HepG2 (cell line): Measurements from ENCODE around the gene LSM14B. TPM values are rescaled to one million over a fixed set of nuclear protein-coding genes. Genes with fewer than 3 reads are reported as not detected.

Experiments used
- ARNTL ChIP-seq: sonication (generic); formaldehyde crosslinking; IDR thresholded peaks from 2 replicates; pipeline ENCODE4 v1.4.0; 2020; ENCODE audit warnings: mild to moderate bottlenecking, missing genetic modification reagents
- CCDC6 ChIP-seq: sonication (generic); formaldehyde crosslinking; IDR thresholded peaks from 2 replicates; pipeline ENCODE4 v1.8.1; 2022; ENCODE audit warnings: mild to moderate bottlenecking, missing genetic modification reagents, moderate library complexity
- KDM2A ChIP-seq: sonication (generic); formaldehyde crosslinking; IDR thresholded peaks from 2 replicates; pipeline ENCODE4 v1.4.0; 2020; ENCODE audit warnings: low read depth, missing genetic modification reagents, borderline replicate concordance
- MXD4 ChIP-seq: IDR thresholded peaks from 2 replicates; pipeline ENCODE4 v1.6.1; 2016; ENCODE audit warnings: mild to moderate bottlenecking, missing biosample characterization, missing genetic modification reagents
- NFKB2 ChIP-seq: sonication (generic); formaldehyde crosslinking; IDR thresholded peaks from 2 replicates; pipeline ENCODE4 v1.4.0; 2020; ENCODE audit warnings: missing genetic modification reagents, borderline replicate concordance
- RAD21 ChIP-seq: fragments of 450-650 bp; formaldehyde crosslinking; IDR thresholded peaks from 2 replicates; pipeline ENCODE4 v1.5.0; 2020; ENCODE audit warnings: mild to moderate bottlenecking
- SAP130 ChIP-seq: IDR thresholded peaks from 2 replicates; pipeline ENCODE4 v1.6.1; 2016; ENCODE audit warnings: low read depth
- SIN3A ChIP-seq: IDR thresholded peaks from 2 replicates; pipeline ENCODE4 v1.6.1; 2011; ENCODE audit warnings: low read depth, mild to moderate bottlenecking, control low read depth, low read length, borderline replicate concordance
- SRSF1 ChIP-seq: fragments of 200-400 bp; formaldehyde crosslinking; optimal IDR thresholded peaks from 2 replicates; pipeline ENCODE3; 2017; ENCODE audit warnings: mild to moderate bottlenecking, low read depth, low read length, moderate library complexity
- XRCC5 ChIP-seq: fragments of 200-400 bp; formaldehyde crosslinking; optimal IDR thresholded peaks from 2 replicates; pipeline ENCODE3; 2017; ENCODE audit warnings: mild to moderate bottlenecking, low read length
- ZNF468 ChIP-seq: sonication (generic); formaldehyde crosslinking; IDR thresholded peaks from 2 replicates; pipeline ENCODE4 v1.8.0; 2022; ENCODE audit warnings: mild to moderate bottlenecking, moderate library complexity, missing genetic modification reagents
- polyA plus RNA-seq, 8 experiments: library from polyadenylated mRNA; depleted of rRNA in 3 of 8; stranded (reverse) in 7 of 8; unstranded in 1 of 8; fragments of >200 nt; fragmentation: Illumina TruSeq in 4 of 8; extraction: Trizol in 4 of 8; gene quantifications; 2 replicates each; pipeline versions ENCODE4 v1.2.1 to v1.2.3, GENCODE V29; 2011 to 2016; ENCODE audit warnings: low read depth in 4 of 8, missing spikeins in 1 of 8, mixed read lengths in 1 of 8; ENCODE audit not compliant: insufficient read depth in 1 of 8
- total RNA-seq, 5 experiments: library from RNA; depleted of rRNA; stranded (reverse); fragments of >200 nt; fragmentation: Illumina TruSeq; extraction: Trizol; gene quantifications; 2 replicates each; pipeline ENCODE4 v1.2.3, GENCODE V29; 2016; ENCODE audit warnings: low read depth in 1 of 5
- TF ChIP-seq, protein P1 (sequence below), 2 experiments: sonication (generic) in 1 of 2; formaldehyde crosslinking in 1 of 2; IDR thresholded peaks; 2 replicates each; pipeline versions ENCODE4 v1.4.0 to v1.6.1; 2018 to 2020; ENCODE audit warnings: missing genetic modification reagents in 2 of 2, borderline replicate concordance in 1 of 2, low read depth in 1 of 2, mild to moderate bottlenecking in 1 of 2, missing biosample characterization in 1 of 2
- TF ChIP-seq, protein P2 (sequence below): sonication (generic); formaldehyde crosslinking; IDR thresholded peaks from 2 replicates; pipeline ENCODE4 v1.4.0; 2020; ENCODE audit warnings: missing genetic modification reagents
- TF ChIP-seq, protein P3 (sequence below): sonication (generic); formaldehyde crosslinking; IDR thresholded peaks from 2 replicates; pipeline ENCODE4 v1.4.0; 2020; ENCODE audit warnings: missing genetic modification reagents
- TF ChIP-seq, protein P4 (sequence below): sonication (generic); formaldehyde crosslinking; IDR thresholded peaks from 2 replicates; pipeline ENCODE4 v1.4.0; 2020; ENCODE audit warnings: missing genetic modification reagents
- TF ChIP-seq, protein P5 (sequence below): sonication (generic); formaldehyde crosslinking; IDR thresholded peaks from 2 replicates; pipeline ENCODE4 v1.4.0; 2020; ENCODE audit warnings: missing genetic modification reagents, borderline replicate concordance

The LSM14B gene
- total and polyA plus RNA-seq, 2 of the 13 experiments (the other 11 are each of a cell fraction or from before 2014, with no cell fraction given): 43.3 to 79.2 TPM

DNA sequence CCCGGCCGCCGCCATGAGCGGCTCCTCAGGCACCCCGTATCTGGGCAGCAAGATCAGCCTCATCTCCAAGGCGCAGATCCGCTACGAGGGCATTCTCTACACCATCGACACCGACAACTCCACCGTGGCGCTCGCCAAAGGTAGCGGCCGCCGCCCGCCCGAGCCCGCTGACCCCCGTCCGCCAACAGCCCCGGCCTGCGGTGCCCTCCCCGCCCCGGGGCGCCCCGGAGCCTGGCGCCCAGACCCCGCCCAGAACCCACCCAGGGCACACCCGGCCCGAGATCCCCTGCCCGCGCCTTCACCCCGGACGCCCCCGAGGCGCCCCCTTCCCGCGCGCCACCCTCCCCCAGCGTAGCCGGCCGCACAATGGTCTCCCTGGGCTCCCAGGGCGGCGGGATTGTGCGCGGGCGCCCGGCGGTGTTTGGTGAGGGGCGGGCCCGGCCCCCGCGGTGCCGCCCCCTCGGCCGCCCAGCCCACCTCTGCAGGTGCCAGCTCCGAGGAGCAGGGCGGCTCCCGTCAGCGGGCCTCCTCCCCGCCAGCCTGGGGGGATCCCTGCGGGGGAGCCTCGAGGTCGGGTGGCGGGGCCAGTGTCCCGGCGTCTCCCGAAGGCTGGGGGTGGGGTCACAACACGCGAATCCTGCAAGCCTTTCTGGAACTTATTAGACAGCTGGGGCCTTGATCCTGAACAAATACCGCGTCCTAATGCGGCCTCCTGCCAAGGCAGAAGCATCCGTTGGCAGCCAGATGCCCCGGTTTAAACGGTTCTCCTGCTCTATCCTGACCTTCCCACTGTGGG is 577 bp downstream of the LSM14B start (continued):
- TF ChIP-seq, protein P1, sequence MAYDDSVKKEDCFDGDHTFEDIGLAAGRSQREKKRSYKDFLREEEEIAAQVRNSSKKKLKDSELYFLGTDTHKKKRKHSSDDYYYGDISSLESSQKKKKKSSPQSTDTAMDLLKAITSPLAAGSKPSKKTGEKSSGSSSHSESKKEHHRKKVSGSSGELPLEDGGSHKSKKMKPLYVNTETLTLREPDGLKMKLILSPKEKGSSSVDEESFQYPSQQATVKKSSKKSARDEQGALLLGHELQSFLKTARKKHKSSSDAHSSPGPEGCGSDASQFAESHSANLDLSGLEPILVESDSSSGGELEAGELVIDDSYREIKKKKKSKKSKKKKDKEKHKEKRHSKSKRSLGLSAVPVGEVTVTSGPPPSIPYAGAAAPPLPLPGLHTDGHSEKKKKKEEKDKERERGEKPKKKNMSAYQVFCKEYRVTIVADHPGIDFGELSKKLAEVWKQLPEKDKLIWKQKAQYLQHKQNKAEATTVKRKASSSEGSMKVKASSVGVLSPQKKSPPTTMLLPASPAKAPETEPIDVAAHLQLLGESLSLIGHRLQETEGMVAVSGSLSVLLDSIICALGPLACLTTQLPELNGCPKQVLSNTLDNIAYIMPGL (CRISPR knock-in tag; IDR thresholded peaks at IDR 0.05; ENCODE audit: borderline replicate concordance in 1 of 2, low read depth in 1 of 2): 0 out of 4 replicates have a peak, but pooled peaks of 1 of the 2 experiments have one; percentile 13
- TF ChIP-seq NFKB2 (CRISPR knock-in tag) (no peak), SRSF1 (peak; percentile 56), RAD21 (CRISPR knock-in tag) (peak; percentile 47; the same call in 1 of the 2 replicates), SAP130 (CRISPR knock-in tag) (peak; percentile 81), XRCC5 (peak; percentile 31), KDM2A (CRISPR knock-in tag) (no peak; the same call in 1 of the 2 replicates), ZNF468 (CRISPR knock-in tag) (no peak), SIN3A (peak; percentile 78; the same call in 1 of the 2 replicates), MXD4 (CRISPR knock-in tag) (0 out of 2 replicates have a peak, but pooled peaks have one; percentile 21), ARNTL (CRISPR knock-in tag) (0 out of 2 replicates have a peak, but pooled peaks have one; percentile 56), CCDC6 (CRISPR knock-in tag) (no peak)
- TF ChIP-seq, protein P2, sequence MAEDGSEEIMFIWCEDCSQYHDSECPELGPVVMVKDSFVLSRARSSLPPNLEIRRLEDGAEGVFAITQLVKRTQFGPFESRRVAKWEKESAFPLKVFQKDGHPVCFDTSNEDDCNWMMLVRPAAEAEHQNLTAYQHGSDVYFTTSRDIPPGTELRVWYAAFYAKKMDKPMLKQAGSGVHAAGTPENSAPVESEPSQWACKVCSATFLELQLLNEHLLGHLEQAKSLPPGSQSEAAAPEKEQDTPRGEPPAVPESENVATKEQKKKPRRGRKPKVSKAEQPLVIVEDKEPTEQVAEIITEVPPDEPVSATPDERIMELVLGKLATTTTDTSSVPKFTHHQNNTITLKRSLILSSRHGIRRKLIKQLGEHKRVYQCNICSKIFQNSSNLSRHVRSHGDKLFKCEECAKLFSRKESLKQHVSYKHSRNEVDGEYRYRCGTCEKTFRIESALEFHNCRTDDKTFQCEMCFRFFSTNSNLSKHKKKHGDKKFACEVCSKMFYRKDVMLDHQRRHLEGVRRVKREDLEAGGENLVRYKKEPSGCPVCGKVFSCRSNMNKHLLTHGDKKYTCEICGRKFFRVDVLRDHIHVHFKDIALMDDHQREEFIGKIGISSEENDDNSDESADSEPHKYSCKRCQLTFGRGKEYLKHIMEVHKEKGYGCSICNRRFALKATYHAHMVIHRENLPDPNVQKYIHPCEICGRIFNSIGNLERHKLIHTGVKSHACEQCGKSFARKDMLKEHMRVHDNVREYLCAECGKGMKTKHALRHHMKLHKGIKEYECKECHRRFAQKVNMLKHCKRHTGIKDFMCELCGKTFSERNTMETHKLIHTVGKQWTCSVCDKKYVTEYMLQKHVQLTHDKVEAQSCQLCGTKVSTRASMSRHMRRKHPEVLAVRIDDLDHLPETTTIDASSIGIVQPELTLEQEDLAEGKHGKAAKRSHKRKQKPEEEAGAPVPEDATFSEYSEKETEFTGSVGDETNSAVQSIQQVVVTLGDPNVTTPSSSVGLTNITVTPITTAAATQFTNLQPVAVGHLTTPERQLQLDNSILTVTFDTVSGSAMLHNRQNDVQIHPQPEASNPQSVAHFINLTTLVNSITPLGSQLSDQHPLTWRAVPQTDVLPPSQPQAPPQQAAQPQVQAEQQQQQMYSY (CRISPR knock-in tag): peak; percentile 9; the same call in 1 of the 2 replicates
- TF ChIP-seq, protein P3, sequence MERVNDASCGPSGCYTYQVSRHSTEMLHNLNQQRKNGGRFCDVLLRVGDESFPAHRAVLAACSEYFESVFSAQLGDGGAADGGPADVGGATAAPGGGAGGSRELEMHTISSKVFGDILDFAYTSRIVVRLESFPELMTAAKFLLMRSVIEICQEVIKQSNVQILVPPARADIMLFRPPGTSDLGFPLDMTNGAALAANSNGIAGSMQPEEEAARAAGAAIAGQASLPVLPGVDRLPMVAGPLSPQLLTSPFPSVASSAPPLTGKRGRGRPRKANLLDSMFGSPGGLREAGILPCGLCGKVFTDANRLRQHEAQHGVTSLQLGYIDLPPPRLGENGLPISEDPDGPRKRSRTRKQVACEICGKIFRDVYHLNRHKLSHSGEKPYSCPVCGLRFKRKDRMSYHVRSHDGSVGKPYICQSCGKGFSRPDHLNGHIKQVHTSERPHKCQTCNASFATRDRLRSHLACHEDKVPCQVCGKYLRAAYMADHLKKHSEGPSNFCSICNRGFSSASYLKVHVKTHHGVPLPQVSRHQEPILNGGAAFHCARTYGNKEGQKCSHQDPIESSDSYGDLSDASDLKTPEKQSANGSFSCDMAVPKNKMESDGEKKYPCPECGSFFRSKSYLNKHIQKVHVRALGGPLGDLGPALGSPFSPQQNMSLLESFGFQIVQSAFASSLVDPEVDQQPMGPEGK (CRISPR knock-in tag): peak; percentile 85
- TF ChIP-seq, protein P4, sequence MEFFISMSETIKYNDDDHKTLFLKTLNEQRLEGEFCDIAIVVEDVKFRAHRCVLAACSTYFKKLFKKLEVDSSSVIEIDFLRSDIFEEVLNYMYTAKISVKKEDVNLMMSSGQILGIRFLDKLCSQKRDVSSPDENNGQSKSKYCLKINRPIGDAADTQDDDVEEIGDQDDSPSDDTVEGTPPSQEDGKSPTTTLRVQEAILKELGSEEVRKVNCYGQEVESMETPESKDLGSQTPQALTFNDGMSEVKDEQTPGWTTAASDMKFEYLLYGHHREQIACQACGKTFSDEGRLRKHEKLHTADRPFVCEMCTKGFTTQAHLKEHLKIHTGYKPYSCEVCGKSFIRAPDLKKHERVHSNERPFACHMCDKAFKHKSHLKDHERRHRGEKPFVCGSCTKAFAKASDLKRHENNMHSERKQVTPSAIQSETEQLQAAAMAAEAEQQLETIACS: no peak
- TF ChIP-seq, protein P5, sequence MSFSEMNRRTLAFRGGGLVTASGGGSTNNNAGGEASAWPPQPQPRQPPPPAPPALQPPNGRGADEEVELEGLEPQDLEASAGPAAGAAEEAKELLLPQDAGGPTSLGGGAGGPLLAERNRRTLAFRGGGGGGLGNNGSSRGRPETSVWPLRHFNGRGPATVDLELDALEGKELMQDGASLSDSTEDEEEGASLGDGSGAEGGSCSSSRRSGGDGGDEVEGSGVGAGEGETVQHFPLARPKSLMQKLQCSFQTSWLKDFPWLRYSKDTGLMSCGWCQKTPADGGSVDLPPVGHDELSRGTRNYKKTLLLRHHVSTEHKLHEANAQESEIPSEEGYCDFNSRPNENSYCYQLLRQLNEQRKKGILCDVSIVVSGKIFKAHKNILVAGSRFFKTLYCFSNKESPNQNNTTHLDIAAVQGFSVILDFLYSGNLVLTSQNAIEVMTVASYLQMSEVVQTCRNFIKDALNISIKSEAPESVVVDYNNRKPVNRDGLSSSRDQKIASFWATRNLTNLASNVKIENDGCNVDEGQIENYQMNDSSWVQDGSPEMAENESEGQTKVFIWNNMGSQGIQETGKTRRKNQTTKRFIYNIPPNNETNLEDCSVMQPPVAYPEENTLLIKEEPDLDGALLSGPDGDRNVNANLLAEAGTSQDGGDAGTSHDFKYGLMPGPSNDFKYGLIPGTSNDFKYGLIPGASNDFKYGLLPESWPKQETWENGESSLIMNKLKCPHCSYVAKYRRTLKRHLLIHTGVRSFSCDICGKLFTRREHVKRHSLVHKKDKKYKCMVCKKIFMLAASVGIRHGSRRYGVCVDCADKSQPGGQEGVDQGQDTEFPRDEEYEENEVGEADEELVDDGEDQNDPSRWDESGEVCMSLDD (CRISPR knock-in tag): no peak
